SH-SY5Y (cell line): Measurements from ENCODE around the gene ORMDL1.

Source experiments
- GATA2 ChIP-seq: IDR thresholded peaks from 2 replicates; pipeline ENCODE4 v1.6.1; 2011; ENCODE audit warnings: mild to moderate bottlenecking, low read depth, low read length
- GATA3 ChIP-seq: IDR thresholded peaks from 2 replicates; pipeline ENCODE4 v1.6.1; 2011; ENCODE audit warnings: low read depth, mild to moderate bottlenecking, low read length, moderate library complexity

- no peak for TF ChIP-seq GATA2
- no peak for TF ChIP-seq GATA3
Observed at GRCh38 chr2:189829102-189829833, 45.1 kb upstream of the ORMDL1 start.
